GM23338 (cell line): Measurements from ENCODE around the gene CORO1C. TPM values are rescaled to one million over a fixed set of nuclear protein-coding genes. Genes with fewer than 3 reads are reported as not detected.
A peak's percentile ranks its signal among the peaks of the same experiment; 100 is the strongest.

ENCODE experiments used
- ATAC-seq: fragments of 200-7000 bp; cut with Tn5 transposase; 3 replicates; pipeline ENCODE4 v1.9.1; 2020
- DNase-seq: peaks from one replicate; pipeline ENCODE4 v3.0.0-alpha.2; 2015; ENCODE audit warnings: low spot score
- H2AFZ ChIP-seq: fragments of 200-600 bp; sonication (generic); 2 replicates; pipeline ENCODE4 v1.8.0; 2016; ENCODE audit warnings: antibody characterized with exemption, mild to moderate bottlenecking, moderate library complexity
- H3F3A ChIP-seq: fragments of 200-600 bp; sonication (generic); replicated peaks from 2 replicates; pipeline ENCODE4 v1.8.0; 2017; ENCODE audit warnings: antibody characterized with exemption, mixed run types, low read depth
- H3K27ac ChIP-seq: fragments of 200-600 bp; sonication (generic); 2 replicates; pipeline ENCODE4 v1.6.1; 2016; ENCODE audit warnings: low read depth
- H3K27me3 ChIP-seq: fragments of 200-600 bp; sonication (generic); 2 replicates; pipeline ENCODE4 v1.8.0; 2016; ENCODE audit warnings: mild to moderate bottlenecking, mixed run types, moderate library complexity; ENCODE audit not compliant: insufficient read depth
- H3K36me3 ChIP-seq: fragments of 200-600 bp; sonication (generic); 2 replicates; pipeline ENCODE4 v1.8.0; 2016; ENCODE audit warnings: mild to moderate bottlenecking; ENCODE audit not compliant: insufficient read depth
- H3K4me1 ChIP-seq: fragments of 200-600 bp; sonication (generic); 2 replicates; pipeline ENCODE4 v1.8.0; 2016; ENCODE audit warnings: mild to moderate bottlenecking, moderate library complexity; ENCODE audit not compliant: insufficient read depth
- H3K4me2 ChIP-seq: fragments of 200-600 bp; sonication (generic); 2 replicates; pipeline ENCODE4 v1.7.1; 2017; ENCODE audit warnings: mixed run types
- H3K4me3 ChIP-seq: fragments of 200-600 bp; sonication (generic); 2 replicates; pipeline ENCODE4 v1.6.1; 2016; ENCODE audit warnings: mixed run types
- H3K79me2 ChIP-seq: fragments of 200-600 bp; sonication (generic); replicated peaks from 2 replicates; pipeline ENCODE4 v1.8.0; 2017; ENCODE audit warnings: mild to moderate bottlenecking; ENCODE audit not compliant: insufficient read depth
- H3K9me2 ChIP-seq: fragments of 200-600 bp; sonication (generic); 2 replicates; pipeline ENCODE4 v1.8.0; 2017; ENCODE audit not compliant: insufficient read depth
- H4K20me1 ChIP-seq: fragments of 200-600 bp; sonication (generic); replicated peaks from 2 replicates; pipeline ENCODE4 v1.8.0; 2017; ENCODE audit warnings: mild to moderate bottlenecking; ENCODE audit not compliant: insufficient read depth
- H3K27ac Mint-ChIP-seq: 2 replicates; pipeline ENCODE4 v1.8.0; 2020; ENCODE audit warnings: inconsistent platforms, mild to moderate bottlenecking, moderate library complexity, mixed read lengths
- H3K27me3 Mint-ChIP-seq: 3 replicates; pipeline ENCODE4 v1.8.0; 2022; ENCODE audit warnings: low read depth, mild to moderate bottlenecking, moderate library complexity, mixed read lengths, inconsistent platforms; ENCODE audit not compliant: insufficient read depth, poor library complexity
- H3K36me3 Mint-ChIP-seq: 3 replicates; pipeline ENCODE4 v1.8.0; 2021; ENCODE audit warnings: low read depth, mild to moderate bottlenecking, inconsistent platforms, moderate library complexity, mixed read lengths
- H3K4me1 Mint-ChIP-seq: 3 replicates; pipeline ENCODE4 v1.8.0; 2020; ENCODE audit warnings: mild to moderate bottlenecking, inconsistent platforms, mixed read lengths
- H3K4me3 Mint-ChIP-seq: 3 replicates; pipeline ENCODE4 v1.8.0; 2021; ENCODE audit warnings: moderate library complexity, mild to moderate bottlenecking, inconsistent platforms, mixed read lengths
- H3K9me3 Mint-ChIP-seq: 3 replicates; pipeline ENCODE4 v1.8.0; 2020; ENCODE audit warnings: moderate library complexity, mild to moderate bottlenecking, inconsistent platforms, mixed read lengths
- CTCF ChIP-seq, 2 experiments: fragments of 200-600 bp in 1 of 2; sonication (generic) in 1 of 2; conservative IDR thresholded peaks; 2 replicates each; pipeline versions ENCODE4 v1.5.1 to v1.6.1; 2016 to 2017; ENCODE audit warnings: antibody characterized with exemption in 2 of 2, low read depth in 2 of 2, mild to moderate bottlenecking in 2 of 2, moderate library complexity in 1 of 2
- EZH2 ChIP-seq: fragments of 200-600 bp; sonication (generic); IDR thresholded peaks from one replicate; pipeline ENCODE4 v1.8.0; 2017; ENCODE audit warnings: antibody characterized with exemption, mild to moderate bottlenecking, low read depth; ENCODE audit not compliant: unreplicated experiment
- ZNF331 ChIP-seq: fragments of 250-450 bp; sonication (Bioruptor Pico); IDR thresholded peaks from 2 replicates; pipeline ENCODE4 v1.5.0; 2020; ENCODE audit warnings: low read depth, mild to moderate bottlenecking, moderate library complexity
- polyA plus RNA-seq: library from polyadenylated mRNA; unstranded; fragments of >200 nt; fragmentation: Nextera tagmentation; extraction: Ambion mirVana; gene quantifications from 2 replicates; pipeline ENCODE4 v1.2.1, GENCODE V29; 2016
- total RNA-seq: library from RNA; depleted of rRNA; stranded (reverse); fragments of >200 nt; shearing (Covaris generic); gene quantifications from 2 replicates; pipeline ENCODE4 v1.2.3, GENCODE V29; 2014
- TF ChIP-seq, protein P1 (sequence below): fragments of 250-450 bp; sonication (Bioruptor Pico); IDR thresholded peaks from 2 replicates; pipeline ENCODE4 v1.5.0; 2020; ENCODE audit warnings: mild to moderate bottlenecking, moderate library complexity

CORO1C gene
- total and polyA plus RNA-seq, 2 experiments from 2014 or later: 59.2 to 89.5 TPM

- 0 out of 3 replicates have a peak, but pooled peaks cover 2% of the 10 kb centered on the region for H3K9me3 Mint-ChIP-seq
- H3K9me2 ChIP-seq: peaks cover 7% of the 10 kb centered on the region; the same call in 1 of the 2 replicates
- ATAC-seq: no peak
- H3K27me3 ChIP-seq: no peaks in the 10 kb centered on the region
- H3K27me3 Mint-ChIP-seq: peaks cover 7% of the 10 kb centered on the region
- H2AFZ ChIP-seq: peak overlapping the region; percentile 73
- H3K27ac ChIP-seq: no peak overlapping the region
- TF ChIP-seq, protein P1, sequence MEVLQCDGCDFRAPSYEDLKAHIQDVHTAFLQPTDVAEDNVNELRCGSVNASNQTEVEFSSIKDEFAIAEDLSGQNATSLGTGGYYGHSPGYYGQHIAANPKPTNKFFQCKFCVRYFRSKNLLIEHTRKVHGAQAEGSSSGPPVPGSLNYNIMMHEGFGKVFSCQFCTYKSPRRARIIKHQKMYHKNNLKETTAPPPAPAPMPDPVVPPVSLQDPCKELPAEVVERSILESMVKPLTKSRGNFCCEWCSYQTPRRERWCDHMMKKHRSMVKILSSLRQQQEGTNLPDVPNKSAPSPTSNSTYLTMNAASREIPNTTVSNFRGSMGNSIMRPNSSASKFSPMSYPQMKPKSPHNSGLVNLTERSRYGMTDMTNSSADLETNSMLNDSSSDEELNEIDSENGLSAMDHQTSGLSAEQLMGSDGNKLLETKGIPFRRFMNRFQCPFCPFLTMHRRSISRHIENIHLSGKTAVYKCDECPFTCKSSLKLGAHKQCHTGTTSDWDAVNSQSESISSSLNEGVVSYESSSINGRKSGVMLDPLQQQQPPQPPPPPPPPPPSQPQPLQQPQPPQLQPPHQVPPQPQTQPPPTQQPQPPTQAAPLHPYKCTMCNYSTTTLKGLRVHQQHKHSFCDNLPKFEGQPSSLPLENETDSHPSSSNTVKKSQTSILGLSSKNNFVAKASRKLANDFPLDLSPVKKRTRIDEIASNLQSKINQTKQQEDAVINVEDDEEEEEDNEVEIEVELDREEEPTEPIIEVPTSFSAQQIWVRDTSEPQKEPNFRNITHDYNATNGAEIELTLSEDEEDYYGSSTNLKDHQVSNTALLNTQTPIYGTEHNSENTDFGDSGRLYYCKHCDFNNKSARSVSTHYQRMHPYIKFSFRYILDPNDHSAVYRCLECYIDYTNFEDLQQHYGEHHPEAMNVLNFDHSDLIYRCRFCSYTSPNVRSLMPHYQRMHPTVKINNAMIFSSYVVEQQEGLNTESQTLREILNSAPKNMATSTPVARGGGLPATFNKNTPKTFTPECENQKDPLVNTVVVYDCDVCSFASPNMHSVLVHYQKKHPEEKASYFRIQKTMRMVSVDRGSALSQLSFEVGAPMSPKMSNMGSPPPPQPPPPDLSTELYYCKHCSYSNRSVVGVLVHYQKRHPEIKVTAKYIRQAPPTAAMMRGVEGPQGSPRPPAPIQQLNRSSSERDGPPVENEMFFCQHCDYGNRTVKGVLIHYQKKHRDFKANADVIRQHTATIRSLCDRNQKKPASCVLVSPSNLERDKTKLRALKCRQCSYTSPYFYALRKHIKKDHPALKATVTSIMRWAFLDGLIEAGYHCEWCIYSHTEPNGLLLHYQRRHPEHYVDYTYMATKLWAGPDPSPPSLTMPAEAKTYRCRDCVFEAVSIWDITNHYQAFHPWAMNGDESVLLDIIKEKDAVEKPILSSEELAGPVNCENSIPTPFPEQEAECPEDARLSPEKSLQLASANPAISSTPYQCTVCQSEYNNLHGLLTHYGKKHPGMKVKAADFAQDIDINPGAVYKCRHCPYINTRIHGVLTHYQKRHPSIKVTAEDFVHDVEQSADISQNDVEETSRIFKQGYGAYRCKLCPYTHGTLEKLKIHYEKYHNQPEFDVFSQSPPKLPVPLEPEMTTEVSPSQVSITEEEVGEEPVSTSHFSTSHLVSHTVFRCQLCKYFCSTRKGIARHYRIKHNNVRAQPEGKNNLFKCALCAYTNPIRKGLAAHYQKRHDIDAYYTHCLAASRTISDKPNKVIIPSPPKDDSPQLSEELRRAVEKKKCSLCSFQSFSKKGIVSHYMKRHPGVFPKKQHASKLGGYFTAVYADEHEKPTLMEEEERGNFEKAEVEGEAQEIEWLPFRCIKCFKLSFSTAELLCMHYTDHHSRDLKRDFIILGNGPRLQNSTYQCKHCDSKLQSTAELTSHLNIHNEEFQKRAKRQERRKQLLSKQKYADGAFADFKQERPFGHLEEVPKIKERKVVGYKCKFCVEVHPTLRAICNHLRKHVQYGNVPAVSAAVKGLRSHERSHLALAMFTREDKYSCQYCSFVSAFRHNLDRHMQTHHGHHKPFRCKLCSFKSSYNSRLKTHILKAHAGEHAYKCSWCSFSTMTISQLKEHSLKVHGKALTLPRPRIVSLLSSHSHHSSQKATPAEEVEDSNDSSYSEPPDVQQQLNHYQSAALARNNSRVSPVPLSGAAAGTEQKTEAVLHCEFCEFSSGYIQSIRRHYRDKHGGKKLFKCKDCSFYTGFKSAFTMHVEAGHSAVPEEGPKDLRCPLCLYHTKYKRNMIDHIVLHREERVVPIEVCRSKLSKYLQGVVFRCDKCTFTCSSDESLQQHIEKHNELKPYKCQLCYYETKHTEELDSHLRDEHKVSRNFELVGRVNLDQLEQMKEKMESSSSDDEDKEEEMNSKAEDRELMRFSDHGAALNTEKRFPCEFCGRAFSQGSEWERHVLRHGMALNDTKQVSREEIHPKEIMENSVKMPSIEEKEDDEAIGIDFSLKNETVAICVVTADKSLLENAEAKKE (CRISPR knock-in tag): no peak
- no peak for TF ChIP-seq CTCF (conservative IDR thresholded peaks at IDR 0.05; ENCODE audit: low read depth in 2 of 2)
- TF ChIP-seq EZH2: no peak
- TF ChIP-seq ZNF331 (CRISPR knock-in tag): no peak
- no peaks in the 10 kb centered on the region for H3K36me3 ChIP-seq
- peaks cover 25% of the 10 kb centered on the region for H3K4me1 Mint-ChIP-seq
- peaks cover 6% of the 10 kb centered on the region; the same call in 1 of the 2 replicates for H3K4me1 ChIP-seq
- no peak overlapping the region for H3K4me3 Mint-ChIP-seq
- H3K79me2 ChIP-seq: no peaks in the 10 kb centered on the region
- no peak for DNase-seq
- no peak overlapping the region for H3K4me3 ChIP-seq
- H4K20me1 ChIP-seq: no peaks in the 10 kb centered on the region
- H3K27ac Mint-ChIP-seq: no peak overlapping the region
- no peak overlapping the region for H3K4me2 ChIP-seq
- 0 out of 2 replicates have a peak, but pooled peaks cover 7% of the 10 kb centered on the region for H3F3A ChIP-seq
- H3K36me3 Mint-ChIP-seq: peaks cover 3% of the 10 kb centered on the region; the same call in 1 of the 3 replicates
Observed at GRCh38 chr12:108622921-108623514, 108.3 kb downstream of the CORO1C start.
